ENCODE data around the gene RPL22.

Gene RPL22

DNA sequence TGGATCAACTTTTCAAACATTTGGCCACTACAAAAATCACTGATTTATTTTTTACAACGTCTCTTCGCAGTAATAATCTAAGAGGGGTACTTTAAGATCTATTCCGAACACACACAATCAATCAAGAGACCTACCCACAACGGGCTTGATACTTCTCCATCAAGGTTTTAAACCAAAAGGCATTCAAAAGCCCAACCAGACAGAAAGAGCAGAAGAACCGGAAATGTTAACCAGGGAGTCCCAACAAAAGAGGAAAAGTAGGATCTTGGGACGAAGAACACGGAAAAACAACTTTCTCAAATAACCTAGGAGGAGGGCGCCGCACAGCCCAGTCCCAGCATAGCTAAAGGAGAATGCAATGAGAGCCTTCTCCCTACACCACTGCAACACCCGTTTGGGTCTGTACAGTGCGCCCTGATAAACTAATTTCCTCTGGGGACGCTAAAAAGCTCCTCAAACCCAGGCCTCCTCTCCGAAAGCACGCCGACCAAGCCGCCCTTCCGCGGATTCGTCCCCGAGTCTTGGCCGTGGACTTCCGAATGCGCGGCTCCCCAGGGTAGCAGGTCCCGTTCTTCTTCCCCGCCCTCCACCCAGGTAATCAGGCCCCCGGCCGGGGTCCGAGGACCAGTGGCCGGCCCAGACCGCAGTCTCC, 623 bp downstream of the RPL22 start:
- no peak for DNase-seq

DNA sequence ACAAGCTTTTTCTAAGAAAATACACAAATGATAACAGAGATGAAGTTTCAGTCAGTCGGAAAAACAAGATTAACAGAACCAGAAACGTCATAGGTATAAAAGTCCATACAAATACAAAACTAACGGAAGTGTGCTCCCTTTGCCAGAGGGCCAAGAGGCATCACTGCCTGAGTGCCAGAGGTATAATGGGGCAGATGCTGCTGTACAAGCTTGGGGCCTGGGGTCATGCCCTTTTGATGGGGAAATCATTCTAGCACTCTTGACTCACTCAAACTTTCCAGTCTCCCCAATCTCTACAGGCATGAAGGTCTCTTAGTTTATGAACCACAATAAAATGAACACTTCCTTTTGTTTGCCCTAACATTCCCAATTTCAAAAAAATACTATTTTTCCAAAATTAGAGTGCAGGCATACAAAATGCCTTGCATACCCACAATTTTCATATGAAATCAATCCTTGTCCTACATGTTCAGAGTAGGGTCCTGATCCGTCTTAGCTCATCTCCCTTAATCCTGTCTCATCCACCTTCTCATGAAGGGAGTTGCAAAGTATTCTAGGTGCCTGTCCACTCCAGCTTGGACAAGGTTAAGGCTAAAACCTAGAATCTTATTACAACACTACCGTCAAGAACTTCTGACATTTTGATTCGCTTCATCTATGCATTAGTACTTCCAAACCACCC, 1.5 kb downstream of the RPL22 start:
- DNase-seq: no peak

DNA sequence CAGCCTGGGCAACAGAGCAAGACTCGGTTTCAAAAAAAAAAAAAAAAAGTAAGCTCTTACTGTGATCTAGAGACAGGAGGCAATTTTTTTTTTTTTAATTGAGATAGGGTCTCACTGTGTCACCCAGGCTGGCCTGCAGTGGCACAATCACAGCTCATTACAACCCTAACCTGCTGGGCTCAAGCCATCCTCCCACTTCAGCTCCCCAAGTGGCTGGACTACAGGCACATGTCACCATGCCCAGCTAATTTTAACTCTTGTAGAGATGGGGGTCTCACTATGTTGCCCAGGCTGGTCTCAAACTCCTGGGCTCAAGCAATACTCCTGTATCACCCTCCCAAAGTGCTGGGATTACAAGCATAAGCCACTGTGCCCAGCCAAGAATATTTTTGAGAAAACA, 7.4 kb downstream of the RPL22 start:
- no peak for DNase-seq

DNA sequence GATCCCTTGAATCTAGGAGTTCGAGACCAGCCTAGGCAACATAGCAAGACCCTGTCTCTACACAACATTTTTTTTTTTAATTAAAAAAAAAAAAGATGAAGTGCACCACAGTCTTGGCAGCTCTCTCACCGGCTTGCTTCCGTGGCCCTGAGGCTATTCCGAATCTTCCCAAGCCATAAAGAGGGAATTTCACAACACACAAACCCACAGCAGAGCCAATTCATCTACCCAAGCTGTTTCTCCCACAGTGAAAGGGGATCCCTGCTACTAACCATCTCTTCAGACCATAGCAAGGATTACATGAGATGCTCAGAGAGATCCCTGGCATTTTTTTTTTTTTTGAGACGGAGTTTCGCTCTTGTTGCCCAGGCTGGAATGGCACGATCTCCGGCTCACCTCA, 10.9 kb downstream of the RPL22 start:
- no peak for DNase-seq

DNA sequence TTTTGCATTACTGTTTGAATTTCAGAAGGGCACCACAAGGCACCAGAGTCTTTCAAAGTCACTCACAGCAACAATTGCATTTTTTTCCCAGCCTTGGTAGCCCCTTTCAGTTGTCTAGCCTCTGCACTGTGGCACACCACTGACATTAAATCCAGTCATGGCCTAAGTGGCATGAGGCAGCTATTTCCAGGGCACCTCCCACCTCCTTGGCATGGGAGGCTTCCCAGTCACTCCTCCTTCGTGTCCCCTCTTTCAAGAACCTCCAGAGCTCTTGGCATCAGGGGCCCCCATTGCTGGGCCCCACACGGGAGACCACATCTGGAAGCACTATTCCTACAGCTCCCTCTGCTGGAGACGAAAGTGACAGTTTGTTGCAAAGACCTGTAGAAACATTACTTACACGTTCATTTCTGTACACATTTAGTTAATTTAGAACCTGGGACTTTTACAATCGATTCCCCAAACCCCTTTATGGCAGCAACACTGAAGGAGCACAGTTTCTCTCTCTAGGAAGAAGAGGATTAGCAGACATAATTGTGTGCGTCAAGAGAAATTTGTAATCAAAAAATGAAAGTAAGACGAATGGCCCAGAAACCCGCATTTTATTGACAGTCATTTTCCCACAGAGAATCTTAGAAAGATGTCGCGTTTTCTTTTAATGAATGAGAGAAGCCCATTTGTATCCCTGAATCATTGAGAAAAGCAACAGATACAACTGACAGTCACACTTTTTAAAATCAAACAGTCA, 13.6 kb downstream of the RPL22 start:
- no peak for DNase-seq

DNA sequence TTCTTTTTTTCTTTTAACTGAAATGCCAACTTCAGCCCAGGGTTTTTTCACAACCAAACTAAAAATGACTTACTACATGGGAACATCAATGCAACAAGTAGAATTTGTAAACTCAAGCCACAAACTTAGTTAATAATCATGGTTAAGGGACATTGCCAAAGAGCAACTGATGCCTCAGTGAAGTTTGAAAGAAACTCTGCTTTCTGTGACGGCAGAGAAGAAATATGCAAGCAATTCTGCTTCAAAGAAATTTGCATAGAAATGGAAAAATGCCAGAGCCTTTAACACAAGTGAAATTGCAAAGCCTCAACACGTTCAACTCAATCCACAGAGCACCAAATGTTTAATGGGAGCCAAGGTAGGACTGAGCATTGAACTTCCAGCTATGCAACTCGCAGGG, 14.2 kb downstream of the RPL22 start:
- no peak for DNase-seq

DNA sequence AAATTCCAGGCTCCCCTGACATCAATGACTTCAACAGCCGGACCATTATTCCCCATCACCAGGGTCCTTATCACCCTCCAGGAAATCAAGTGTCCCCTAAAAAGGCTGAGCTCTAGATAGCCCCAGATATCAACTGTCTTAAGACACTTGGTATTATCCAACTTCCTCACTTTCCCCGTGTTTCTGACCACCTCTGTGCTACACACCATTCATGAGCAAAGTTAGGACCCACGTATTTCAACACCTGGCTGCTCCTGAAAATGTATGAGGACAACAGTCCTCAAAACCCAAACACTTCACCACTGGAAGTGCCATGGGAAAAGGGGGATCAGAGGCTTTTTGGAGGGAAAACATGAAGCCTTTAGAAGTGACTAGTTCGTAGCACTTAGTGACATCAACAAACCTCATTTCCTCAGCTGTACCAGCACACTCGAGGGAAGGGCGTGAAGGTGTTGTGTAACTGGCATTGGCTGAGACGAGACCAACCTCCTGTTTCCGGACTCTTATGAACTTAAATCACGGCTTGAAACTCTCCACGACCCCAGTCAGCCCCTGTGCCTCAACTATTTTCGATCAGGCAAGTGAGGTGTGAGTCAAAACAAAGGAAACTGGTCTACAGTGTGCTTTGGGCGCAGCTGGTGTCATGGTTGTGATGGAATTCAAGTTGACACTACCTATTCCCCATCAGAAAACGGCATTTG, 15.2 kb downstream of the RPL22 start:
- DNase-seq: no peak

DNA sequence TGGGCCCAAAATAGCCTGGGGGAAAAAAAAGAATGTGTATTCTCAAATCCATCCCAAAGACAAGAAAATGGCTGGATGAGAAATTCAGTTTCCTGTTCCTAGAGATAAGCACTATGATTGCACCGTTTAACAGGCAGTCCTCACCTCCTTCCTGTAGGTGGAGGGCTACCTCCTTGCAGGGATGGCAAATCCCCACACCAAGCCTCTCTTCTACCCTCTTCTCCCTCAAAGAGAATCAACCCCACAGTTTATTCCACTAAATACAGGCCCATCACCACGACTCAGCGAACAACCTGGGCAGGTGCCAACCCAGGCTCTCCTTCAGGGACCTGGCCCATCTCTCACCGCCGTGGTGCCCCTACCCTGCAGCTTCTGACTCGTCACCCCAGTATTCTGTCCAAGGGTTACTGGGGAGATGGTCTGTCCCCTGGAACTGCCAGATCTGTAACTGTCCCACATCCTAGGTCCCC, 15.8 kb downstream of the RPL22 start:
- peak; percentile 64 for DNase-seq

DNA sequence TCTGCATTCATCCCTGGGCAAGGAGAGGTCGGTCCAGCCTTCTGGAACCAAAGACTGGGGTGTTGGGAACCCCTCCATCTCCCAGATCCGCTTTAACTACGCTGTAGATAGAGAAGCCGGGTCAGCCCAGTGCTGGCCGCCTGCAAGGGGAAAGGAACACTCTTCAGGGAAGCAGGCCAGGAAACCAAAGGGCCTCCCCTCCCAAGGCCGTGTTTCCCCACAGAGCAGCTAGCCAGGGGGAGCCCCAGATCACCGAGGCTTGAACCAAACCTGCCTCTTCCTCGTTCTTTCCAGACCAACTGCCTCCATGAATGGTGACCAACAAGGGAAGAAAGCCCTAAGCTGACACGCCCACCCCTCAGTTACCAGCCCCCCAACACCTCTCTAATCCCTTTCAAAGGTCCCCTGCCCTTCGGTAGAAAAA, 18.0 kb downstream of the RPL22 start:
- DNase-seq: no peak

DNA sequence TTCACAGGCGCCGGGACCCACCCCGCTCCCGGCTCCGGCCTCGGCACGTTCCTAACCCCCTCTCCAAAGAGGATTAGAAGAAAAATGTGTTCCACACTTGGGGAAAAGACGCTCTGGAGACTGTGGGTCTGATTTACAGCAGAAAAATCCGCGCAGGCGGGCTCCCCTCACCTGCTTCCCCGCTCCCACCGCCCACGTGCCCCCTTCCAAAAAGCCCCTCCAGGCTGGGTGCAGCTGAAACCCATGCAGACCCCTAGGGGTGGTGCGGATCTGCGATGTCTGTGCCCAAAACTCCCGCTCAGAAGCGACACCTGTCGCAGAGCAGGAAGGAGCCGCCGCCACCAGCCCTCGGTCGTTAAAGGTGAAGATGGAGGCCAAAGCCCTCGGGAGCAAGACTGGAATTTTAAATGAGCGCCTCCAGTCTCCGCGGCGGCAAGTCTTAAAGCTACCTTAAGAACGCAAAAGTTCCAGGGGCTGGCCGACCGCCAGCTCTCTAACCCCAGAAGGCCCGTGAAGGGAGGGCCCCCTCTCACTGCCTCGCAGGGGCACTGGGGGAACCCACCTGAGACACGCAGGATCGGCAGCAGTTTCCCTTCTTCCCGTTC, 18.6 kb downstream of the RPL22 start:
- DNase-seq: peak; percentile 68

DNA sequence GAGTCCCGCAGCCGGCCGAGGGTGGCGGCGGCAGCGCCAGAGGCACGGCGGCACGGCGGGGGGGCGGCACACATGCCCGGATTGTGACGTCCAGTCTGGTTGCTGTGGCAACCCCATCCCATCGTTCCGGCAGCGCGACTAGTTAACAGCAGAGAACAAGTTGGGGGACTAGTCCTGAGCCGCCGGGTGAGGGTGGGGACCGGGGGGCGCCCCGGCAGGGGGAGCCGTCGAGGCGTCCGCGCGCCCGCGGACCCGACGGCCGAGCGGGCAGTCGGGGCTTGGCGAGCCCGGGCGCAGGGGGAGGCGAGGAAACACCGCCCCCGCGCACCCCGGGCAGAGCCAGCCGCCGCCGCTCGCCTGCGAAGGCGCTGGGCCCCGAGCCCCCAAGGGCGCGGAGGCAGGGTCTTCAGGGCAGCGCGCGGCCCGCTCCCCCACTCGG, 19.1 kb downstream of the RPL22 start, which contains the start of gene CHD5:
CHD5 (minus strand) TSS at position 54 of the 439 bp plus-strand sequence. CDS start 298 bp downstream, outside the sequence.
- no peak for DNase-seq

DNA sequence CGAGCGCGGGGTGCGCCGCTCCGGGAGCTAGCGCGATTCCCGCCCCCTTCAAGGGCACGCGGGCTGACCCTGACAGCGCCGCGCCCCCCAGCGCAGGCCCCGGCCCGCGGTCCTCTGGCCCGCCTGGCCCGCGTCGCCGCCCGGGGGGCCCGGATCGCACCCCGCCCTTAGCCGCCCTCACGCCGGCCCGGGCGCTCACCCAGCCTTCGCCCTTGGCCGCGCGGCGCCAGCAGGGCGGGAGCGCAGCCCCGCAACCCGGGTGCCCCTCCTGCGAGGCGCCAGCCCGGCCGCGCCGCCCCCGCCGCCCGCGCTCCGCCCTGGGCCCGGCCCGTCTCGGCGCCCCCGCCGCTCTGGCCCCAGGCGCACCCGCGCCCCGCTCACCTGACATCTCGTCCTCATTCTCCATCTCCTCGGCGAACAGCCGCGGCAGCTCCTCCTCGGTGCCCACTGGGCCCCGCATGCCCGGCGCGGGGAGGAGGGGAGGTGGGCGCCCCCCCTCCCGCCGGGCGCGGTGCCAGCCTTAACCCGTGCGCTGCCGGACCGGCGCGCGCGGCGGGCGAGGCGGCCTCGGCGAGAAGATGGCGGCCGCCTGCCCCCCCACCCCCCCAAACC, 19.7 kb downstream of the RPL22 start:
- no peak for DNase-seq

DNA sequence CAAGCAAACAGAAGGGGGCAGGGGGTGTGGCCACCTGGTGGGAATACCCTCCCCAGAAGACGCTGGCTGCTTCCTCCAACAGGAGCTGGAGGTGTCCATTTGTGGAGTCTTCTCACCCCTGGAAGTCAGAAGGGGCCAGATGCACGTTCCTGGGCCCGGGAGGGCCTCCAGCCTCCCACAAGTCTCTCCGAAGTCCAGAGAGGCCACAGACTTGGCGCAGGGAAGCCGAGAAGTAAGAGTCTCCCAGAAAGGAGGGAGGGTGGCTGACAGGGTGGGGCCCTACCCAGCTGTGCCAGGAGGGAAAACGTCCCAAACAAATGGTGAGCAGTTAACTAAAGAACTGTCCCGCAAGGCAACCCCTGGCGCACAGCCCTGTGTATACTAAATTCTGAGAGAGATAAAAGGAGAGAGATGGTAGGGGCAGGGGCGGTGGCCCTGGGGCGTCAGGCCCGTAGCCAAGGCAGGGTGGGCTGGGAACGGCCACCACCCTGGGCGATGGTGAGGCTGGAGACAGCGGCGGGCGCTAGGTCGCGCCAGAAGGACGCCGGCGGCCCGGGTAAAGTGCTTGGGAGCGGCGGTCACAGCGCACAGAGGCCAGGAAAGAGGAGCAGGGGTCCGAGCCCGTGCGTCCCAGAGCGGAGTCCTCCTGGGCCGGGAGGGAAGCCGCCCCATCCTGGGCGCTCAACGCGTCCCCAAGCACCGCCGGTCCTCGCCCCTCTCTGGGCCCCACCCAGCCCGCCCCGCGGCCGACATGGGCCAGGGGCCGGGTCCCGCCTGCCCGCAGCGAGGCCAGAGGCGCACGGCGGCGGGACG, 20.4 kb downstream of the RPL22 start:
- no peak for DNase-seq

DNA sequence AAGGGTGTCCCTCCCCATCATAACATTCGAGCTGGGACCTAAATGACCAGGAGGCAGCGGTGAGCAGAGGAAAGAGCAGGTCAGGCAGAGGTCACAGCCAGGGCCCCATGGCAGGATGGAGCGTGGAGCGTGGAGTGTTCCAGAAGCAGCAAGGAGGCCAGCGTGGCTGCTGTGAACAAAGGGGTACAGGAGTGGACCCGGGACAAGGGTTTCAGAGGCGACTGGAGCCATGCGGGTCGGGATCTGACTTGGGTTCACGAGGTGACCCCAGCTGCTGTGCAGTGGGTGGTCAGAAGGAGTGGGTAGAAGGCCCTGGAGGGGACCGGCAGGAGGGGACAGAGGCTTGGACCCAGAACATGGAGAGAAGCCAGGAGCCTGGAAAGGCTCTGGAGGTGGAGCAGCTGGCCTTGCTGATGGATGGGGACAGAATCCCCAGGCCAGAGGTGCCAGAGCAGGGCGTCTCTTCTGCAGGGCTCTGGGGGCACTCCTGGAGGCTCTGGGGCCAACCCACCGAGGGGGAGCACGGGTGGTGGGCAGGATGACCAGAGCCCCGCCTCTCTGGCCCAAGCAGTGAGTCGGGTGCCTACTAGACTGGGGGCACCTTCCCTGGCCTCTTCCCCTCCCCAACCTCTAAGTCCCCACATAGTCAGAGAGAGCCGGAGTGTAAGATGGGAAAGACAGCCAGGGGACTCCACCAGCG, 21.6 kb downstream of the RPL22 start:
- no peak for DNase-seq

DNA sequence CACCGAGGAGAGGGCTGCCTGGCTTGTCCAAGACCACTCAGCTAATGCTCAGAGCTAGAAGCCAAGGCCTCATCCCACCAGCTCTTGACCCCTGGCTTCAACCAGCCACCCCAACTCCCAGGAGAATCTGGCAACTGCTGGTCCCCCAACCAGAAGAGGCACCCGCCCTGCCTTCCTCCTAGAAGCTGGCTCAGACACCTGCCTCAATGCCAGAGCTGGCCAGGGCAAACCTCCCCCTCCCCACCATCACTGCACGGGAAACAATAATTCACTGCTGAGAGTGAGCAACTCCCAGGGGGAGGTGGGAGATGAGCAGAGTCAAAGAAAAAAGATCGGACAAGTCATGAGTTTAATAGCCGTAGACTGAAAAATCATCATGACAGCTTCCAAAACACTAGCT, 22.6 kb downstream of the RPL22 start:
- DNase-seq: no peak

DNA sequence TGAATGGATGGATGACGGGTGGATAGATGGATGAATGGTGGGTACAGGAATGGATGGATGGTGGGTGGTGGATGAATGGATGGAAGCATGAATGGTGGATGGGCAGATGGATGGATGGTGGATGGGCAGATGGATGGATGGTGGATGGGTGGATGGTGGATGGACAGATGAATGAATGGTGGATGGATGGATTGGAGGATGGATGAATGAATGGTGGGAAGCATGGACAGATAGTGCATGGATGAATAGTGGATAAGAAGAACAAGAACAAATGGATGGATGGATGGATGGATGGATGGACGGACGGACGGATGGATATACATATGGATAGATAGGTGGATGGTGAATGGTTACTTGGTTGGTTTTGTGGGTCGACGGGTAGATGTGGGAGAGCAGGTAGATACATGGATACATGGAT, 24.0 kb downstream of the RPL22 start:
- no peak for DNase-seq

DNA sequence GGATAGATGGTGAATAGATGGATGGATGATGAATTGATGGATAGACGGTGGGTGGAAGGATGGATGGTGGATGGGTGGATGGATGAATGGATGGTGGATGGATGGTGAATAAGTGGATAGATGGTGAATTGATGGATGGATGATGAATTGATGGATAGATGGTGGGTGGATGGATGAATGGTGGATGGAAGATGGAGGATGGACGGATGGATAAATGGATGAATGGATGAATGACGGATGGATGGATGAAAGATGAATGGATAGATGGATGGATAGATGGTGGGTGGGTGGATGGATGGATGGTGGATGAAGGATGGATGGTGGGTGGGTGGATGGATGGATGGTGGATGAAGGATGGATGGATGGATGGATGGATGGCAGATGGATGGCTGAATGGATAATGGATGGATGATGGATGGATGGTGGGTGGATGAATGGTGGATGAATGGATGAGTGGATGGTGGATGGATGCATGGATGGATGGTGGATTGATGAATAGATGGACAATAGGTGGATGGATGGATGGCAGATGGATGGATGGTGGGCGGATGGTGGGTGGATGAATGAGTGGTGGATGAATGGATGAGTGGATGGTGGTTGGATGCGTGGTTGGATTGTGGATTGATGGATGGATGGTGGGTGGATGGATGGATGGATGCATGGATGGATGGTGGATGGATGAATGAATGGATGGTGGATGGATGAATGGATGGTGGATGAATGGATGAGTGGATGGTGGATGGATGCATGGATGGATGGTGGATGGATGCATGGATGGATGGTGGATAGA, 24.6 kb downstream of the RPL22 start:
- no peak for DNase-seq

DNA sequence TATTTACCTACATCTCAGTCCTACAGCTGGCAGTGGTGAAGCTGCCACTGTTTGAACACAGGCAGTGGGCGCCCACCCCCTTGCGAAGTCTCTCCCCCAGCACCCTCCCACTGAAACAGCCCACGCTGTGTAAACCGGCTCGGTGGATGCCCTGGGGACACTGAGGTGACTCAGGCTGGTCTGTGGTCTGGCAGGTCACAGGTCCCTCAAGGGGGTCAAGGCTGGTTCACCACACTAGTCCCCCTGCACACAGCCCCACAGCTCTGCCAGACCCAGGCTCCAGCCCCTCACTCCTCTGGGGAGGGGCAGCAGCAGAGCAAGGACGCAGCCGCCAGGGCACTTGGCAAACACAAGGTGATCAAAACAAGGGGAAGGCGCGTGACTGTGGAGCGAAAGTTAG, 26.8 kb downstream of the RPL22 start:
- DNase-seq: no peak

DNA sequence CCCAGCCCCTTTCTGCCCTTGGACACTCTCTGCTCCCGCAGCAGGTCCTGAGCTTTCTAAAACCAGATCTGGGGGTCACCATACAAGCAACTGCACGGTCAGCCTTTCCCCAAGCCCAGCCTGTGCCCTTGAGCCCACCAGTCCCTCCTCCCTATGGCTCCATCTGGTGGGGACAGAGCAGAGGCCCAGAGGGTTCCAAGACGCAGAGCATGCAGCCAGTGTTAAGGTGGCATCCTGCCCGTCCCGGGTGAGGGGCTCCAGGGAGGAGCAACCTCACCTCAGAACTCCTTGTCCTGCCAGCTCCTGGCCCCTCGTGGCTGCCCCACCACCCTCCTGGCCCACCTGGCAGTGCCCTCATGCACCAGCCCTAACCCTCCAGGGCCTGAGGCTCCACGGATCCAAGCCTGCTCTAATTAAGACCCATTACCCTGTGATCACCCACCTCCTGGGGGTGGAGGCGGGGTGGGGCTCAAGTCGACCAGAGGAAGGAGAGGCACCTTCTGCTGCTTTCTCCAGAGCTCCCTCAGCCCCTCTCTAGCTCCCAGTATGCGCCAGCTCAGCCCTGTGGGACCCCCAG, 27.8 kb downstream of the RPL22 start:
- DNase-seq: no peak
